ENCODE data around the gene ADAM12. TPM values are rescaled to one million over a fixed set of nuclear protein-coding genes. Genes with fewer than 3 reads are reported as not detected.
"Not testable (repeated sequence)": the region's sequence is repeated elsewhere in the genome, so short reads cannot be mapped to it uniquely, and the experiment has no call there.

The ADAM12 gene
- total and polyA plus RNA-seq, 9 of the 15 experiments (the other 6 are each of a cell fraction or from before 2014, with no cell fraction given): not detected

DNA sequence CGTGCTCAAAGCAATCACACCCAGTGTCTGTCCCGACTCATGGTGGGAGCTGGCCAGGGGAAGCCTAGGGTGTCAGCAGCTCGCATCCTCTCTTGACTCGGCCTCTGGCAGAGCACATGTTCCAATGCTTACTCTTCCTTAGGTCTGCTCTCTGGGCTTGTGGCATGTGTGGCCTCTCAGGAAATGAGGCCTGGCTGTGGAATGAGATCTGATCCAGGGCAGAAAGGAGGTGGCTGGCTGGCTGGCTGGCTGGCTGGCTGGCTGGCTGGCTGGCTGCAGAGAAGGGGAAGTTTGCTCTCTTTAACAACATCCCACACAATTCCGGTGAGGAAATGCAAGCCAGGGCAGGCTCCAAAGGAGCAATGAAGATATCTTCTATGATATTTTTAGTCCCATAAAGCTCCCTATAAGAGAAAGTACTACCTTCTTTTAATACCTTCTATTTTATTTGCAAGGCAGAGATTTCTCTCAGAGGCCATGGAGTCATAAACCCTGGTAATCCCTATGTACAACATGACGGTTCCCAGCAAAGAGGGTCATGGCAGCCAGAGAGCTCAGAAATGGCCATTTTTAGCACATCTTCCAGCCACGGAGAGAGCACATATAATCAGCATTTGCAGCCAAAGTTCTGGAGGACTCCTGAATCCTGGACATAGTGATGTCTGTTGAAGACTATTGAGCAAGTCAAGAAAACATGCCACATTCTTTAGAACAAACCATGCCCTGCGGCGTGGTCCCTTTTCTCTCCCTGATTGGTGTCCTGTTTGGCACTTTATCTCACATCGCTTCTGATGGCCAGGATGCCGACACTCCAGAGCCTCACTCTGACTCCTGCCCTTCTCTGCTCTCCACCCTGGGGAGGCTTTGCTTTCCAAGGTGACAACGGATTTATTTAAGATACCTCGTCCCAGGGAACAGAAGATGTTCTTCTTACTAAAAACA, 338.2 kb downstream of the ADAM12 start (continued):
- TF ChIP-seq PCBP2 (IDR thresholded peaks at IDR 0.05; ENCODE audit: low read depth, low read length, poor library complexity, severe bottlenecking): no peak

GRCh38 chr10:126047749-126048148, 340.5 kb downstream of the ADAM12 start:
- BruUV-seq (replicated peaks); ATAC-seq; H3K4me1 ChIP-seq (replicated peaks in 1 of 2; ENCODE audit: control insufficient read depth in 2 of 2, insufficient read depth in 2 of 2, low read length in 2 of 2); H3K4me3 ChIP-seq; in situ Hi-C loops (cut with MboI); H3K4me2 ChIP-seq (ENCODE audit: insufficient read depth, low read length); POLR2A ChIA-PET; H4K20me1 ChIP-seq (replicated peaks; ENCODE audit: control insufficient read depth, insufficient read depth, low read length); H3K27ac ChIP-seq (ENCODE audit: extremely low read depth, low read depth, low read length); DNase-seq (ENCODE audit: extremely low read depth in 1 of 4, low spot score in 3 of 4); FAIRE-seq; CTCF ChIA-PET (ENCODE audit: low intra/inter-chr PET ratio); H3K9ac ChIP-seq (ENCODE audit: insufficient read depth in 1 of 2, low read depth in 2 of 2, low read length in 2 of 2); H3K9me3 ChIP-seq (replicated peaks; ENCODE audit: control insufficient read depth, insufficient read depth, low read depth, low read length); H3K79me2 ChIP-seq (ENCODE audit: control insufficient read depth, insufficient read depth, low read length); H3K36me3 ChIP-seq (ENCODE audit: control insufficient read depth, insufficient read depth, low read length); H2AFZ ChIP-seq (ENCODE audit: low read depth, low read length); intact Hi-C loops (cut with micrococcal nuclease); H3K9me1 ChIP-seq (ENCODE audit: control insufficient read depth, insufficient read depth, low read length): not testable (repeated sequence)
- peaks cover under 1 to 14% of the 10 kb centered on the region in 2 experiments; a peak in 2 of 5 replicates for H3K27me3 ChIP-seq (ENCODE audit: control insufficient read depth in 2 of 2, insufficient read depth in 2 of 2, low read length in 2 of 2)
- WGBS (ENCODE audit: insufficient coverage, low coverage, missing lambda C conversion rate): 0% methylated on average over 1 of the region's 1 CpG

DNA sequence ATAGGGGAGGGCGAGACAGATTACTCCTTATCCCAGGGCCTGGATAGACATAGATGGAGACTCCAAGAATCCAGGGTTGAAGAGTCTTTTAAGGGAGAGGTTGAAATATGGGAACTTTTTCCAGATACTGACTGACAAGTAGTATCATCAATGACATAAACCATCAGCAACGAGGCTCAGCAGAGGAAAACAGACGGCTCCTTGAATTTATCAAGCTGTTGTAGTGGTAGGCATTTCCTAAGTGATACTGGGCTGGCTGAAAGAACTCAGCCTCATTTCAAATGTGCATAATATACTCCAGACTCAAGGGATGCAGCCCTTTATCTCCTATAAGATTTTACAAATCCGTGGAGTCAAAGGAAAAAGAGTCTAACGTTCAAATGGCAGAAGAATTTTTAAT, 341.4 kb downstream of the ADAM12 start:
- FAIRE-seq (no peak), DNase-seq (ENCODE audit: extremely low read depth in 1 of 4, low spot score in 3 of 4) (no peak), ATAC-seq (no peak)
- Histone ChIP-seq H3K27ac (ENCODE audit: extremely low read depth, low read depth, low read length) (no peak overlapping the region), H3K9ac (ENCODE audit: insufficient read depth in 1 of 2, low read depth in 2 of 2, low read length in 2 of 2) (no peak overlapping the region), H3K4me2 (ENCODE audit: insufficient read depth, low read length) (no peak overlapping the region), H3K4me1 (replicated peaks in 1 of 2; ENCODE audit: control insufficient read depth in 2 of 2, insufficient read depth in 2 of 2, low read length in 2 of 2) (no peaks in the 10 kb centered on the region), H3K9me1 (ENCODE audit: control insufficient read depth, insufficient read depth, low read length) (no peaks in the 10 kb centered on the region), H3K4me3 (no peak overlapping the region), H2AFZ (ENCODE audit: low read depth, low read length) (no peak overlapping the region), H3K79me2 (ENCODE audit: control insufficient read depth, insufficient read depth, low read length) (no peaks in the 10 kb centered on the region), H3K27me3 (ENCODE audit: control insufficient read depth in 2 of 2, insufficient read depth in 2 of 2, low read length in 2 of 2) (peaks cover 3 to 21% of the 10 kb centered on the region in 2 experiments; a peak in 2 of 5 replicates), H3K36me3 (ENCODE audit: control insufficient read depth, insufficient read depth, low read length) (no peaks in the 10 kb centered on the region), H4K20me1 (replicated peaks; ENCODE audit: control insufficient read depth, insufficient read depth, low read length) (no peaks in the 10 kb centered on the region), H3K9me3 (replicated peaks; ENCODE audit: control insufficient read depth, insufficient read depth, low read depth, low read length) (no peaks in the 10 kb centered on the region)
- in situ Hi-C loops (cut with MboI): no loop called here
- POLR2A ChIA-PET: no interaction called here
- no peak for TF ChIP-seq PRMT5 (CRISPR knock-in tag; IDR thresholded peaks at IDR 0.05)
- no peak for TF ChIP-seq PHTF2 (CRISPR knock-in tag; IDR thresholded peaks at IDR 0.05)
- TF ChIP-seq U2AF2 (optimal IDR thresholded peaks at IDR 0.05; ENCODE audit: low read depth, low read length): no peak
- no peak for TF ChIP-seq RBBP5 (IDR thresholded peaks at IDR 0.05; ENCODE audit: borderline replicate concordance, insufficient read depth, low read length, poor library complexity, severe bottlenecking)
- intact Hi-C loops (cut with micrococcal nuclease): no loop called here
- WGBS (ENCODE audit: insufficient coverage, low coverage, missing lambda C conversion rate): 0% methylated on average over 4 of the region's 5 CpGs
- BruUV-seq (replicated peaks): no TSS peak
- CTCF ChIA-PET (ENCODE audit: low intra/inter-chr PET ratio): no interaction called here

Measured in K562 (cell line).